HG03066 (cell line): ENCODE results near the gene NHERF2.

Source experiments
- ATAC-seq: cut with Tn5 transposase; IDR thresholded peaks from one replicate; pipeline ENCODE4 v1.9.1; 2021; ENCODE audit warnings: low read depth; ENCODE audit not compliant: unreplicated experiment

NHERF2 gene

DNA sequence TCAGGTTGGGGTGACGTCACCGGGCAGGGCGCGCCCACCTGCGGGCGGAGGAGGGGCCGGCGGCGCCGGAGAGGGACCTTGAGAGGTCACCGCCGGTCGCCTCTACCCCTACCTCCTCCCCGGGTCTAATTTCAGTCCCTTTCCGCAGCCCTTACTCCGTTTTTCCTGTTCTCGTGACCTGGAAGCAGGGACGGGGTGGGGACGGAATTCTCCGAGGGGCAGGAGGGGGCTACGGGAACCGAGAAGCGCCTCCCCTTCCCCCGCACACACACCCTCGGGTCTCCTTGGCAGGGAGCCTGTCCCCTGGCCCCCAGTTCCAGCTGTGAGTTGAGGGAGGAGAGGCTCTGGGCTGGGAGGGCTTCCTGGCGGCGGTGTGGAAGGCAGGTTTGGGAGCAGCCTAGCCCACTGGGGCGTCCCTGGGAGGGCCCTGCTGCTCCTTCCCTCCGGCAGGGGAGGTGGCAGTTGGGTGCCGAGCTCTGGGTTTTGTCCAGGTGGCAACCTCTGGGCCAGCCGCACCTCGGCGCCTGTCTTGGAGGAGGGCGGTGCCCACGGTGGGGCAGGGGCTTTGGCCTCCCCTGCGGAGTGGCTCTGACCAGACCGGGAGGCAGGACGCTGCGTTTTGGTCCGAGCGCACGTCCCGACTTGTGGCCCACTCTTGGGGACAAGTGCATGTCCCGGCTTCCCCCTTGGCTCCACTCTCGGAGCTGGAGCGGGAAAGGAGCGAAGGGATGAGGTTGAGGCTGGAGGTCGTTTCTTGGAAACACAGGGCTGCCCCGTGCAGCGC lies 36.2 kb upstream of the NHERF2 start:
- no peak for ATAC-seq

DNA sequence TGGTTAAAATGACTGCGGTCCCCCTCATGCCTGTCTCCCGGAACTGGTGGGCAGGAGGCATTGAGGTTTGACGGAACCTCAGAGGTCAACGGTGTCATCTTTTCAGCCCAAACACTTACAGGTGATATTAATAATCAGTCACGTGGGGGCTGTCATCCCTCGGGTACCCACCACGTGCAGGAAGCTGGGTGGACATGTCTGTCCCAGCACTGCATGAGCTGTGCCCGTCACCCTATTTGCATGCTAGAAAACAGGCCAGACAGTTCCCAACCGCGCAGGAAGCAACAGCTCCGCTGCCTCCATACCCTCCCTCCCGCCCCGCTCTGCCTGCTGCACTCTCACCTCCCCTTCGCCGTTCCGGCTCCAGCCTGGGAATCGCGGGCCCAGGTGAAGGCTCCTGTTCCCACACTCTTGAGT lies 35.6 kb upstream of the NHERF2 start:
- ATAC-seq = no peak

DNA sequence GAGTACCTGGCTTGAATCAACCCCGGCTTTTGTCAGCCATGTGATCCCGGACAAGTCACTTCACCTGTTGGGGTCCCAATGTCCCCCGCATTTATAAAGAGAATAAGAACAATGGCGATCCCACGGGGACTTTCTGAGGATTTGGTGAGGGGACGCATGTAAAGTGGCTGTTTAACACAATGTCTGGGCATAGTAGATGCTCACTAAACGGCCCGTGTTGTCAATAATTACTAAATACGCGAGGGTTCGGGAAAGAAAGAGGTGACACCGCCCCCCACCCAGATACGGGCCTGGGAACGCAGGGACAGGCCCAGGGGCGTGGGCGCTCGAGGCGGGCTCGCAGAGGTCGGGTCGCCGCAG lies 35.1 kb upstream of the NHERF2 start:
- no peak for ATAC-seq

DNA sequence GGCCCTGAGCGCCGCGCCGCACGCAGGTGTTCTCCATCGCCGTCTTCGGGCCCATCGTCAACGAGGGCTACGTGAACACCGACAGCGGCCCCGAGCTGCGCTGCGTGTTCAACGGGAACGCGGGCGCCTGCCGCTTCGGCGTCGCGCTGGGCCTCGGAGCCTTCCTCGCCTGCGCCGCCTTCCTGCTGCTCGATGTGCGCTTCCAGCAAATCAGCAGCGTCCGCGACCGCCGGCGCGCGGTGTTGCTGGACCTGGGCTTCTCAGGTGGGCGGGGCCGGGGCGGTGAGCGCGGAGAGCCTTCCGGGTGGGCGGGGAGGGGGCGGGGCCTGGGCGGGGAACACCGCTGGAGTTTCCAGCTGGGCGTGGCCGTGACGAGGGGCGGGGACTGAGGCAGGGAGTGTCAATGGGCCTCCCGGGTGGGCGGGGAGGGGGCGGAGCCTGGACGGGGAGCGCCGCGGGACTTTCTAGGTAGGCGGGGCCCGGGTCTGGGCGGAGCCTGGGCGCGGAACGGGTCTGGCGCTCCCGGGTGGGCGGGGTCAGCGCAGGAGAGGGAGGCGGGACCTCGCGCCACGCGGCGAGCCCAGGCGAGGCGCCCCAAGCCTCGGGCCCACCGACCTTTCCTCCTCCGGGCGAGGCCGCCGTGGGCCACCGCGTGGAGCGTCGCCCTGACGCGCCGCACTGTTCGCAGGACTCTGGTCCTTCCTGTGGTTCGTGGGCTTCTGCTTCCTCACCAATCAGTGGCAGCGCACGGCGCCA lies 34.6 kb upstream of the NHERF2 start:
- peak; percentile 38 for ATAC-seq

DNA sequence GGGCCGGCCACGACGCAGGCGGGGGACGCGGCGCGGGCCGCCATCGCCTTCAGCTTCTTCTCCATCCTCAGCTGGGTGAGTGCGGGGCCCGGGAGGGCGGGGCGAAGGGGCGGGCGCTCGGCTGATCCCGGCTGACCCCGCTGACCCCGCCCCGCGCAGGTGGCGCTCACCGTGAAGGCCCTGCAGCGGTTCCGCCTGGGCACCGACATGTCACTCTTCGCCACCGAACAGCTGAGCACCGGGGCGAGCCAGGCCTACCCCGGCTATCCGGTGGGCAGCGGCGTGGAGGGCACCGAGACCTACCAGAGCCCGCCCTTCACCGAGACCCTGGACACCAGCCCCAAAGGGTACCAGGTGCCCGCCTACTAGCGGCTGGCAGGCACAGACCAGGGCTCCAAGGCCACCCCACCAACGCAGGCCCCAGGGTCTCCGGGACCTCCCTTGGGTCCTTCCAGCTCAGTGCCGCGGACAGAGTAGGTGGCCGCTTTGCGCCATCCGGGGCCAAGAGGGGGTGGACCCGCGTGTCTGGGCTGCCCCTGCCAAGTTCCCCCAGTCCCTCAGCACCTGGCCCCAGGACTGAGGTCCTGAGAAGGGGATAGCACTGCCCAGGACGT lies 33.9 kb upstream of the NHERF2 start:
- ATAC-seq = no peak

DNA sequence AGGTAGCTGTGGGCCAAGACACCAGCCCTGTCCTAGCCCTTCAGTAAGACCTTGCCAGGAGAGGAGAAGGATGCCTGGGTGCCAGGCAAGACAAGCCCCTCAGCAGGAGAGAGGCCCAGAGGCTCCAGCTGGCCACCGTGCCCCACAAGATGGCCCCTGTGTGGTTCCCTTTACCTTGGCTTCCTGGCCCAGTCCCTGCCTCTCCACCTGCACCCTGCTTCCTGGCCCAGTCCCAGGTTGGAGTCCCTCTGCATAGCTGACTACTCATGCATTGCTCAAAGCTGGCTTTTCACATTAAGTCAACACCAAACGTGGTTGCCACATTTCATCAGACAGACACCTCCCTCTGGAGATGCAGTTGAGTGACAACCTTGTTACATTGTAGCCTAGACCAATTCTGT lies 33.0 kb upstream of the NHERF2 start:
- ATAC-seq = no peak

DNA sequence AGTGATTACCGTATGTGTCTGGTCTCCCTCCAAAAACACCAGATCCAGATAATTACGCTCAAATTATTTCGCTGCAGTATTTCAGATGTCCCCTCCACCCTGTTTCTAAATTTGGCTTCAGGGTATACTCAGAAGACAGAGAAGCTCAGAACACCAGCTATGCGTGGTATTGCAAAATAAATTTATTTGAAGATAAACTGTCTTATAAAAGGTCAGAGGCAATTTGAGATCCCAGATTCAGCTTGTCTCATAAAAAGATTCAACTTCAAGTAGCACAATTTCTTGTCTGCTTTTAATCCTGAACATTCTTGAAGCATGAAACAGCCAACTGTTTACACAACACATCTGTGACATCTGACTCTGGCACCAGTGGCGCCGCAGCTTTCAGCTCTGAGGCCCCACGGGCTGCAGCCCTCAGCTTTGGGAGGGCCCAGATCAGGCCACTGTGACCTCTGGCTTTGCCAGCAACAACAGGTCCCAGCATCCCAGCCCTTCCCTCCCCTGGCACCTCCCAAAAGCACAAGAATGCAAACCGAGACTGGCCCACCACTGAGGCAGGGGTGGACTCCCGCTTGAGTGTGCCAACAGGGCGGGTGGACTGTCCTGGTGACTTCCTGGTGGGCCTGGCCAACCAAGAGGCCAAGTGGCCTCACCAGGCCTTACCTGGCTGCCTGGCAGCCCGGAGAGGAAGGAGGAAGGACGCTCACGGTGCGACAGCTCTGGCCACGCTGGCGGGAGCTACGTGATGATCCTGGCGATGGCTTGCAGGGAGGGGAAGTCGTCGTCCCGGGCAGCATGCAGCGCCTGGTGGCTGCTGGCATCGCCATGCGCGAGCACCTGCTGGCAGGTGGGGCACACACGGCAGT lies 29.0 kb upstream of the NHERF2 start:
- no peak for ATAC-seq

DNA sequence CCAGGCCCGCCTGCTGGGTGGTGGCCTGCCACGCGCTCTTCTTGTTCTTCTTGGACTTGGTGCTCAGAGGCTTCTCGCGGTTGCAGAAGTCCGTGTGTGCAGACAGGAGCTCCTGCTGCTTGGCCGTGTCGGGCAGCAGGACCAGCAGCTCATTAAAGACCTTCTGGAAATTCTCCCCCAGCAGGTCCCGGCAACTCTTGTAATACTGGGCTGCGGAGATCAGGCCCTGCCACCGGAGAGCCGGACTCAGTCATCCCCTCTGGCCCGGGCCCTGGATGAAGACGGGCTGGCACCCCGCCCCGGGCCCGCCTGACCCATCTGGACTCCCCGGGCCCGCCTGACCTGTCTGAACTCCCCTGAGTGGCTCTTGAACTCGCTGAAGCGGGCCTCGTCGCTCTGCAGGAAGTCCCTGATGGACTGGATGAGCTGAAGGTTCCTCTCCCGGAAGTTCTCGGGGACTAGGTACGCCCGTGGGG lies 28.3 kb upstream of the NHERF2 start:
- ATAC-seq = no peak

DNA sequence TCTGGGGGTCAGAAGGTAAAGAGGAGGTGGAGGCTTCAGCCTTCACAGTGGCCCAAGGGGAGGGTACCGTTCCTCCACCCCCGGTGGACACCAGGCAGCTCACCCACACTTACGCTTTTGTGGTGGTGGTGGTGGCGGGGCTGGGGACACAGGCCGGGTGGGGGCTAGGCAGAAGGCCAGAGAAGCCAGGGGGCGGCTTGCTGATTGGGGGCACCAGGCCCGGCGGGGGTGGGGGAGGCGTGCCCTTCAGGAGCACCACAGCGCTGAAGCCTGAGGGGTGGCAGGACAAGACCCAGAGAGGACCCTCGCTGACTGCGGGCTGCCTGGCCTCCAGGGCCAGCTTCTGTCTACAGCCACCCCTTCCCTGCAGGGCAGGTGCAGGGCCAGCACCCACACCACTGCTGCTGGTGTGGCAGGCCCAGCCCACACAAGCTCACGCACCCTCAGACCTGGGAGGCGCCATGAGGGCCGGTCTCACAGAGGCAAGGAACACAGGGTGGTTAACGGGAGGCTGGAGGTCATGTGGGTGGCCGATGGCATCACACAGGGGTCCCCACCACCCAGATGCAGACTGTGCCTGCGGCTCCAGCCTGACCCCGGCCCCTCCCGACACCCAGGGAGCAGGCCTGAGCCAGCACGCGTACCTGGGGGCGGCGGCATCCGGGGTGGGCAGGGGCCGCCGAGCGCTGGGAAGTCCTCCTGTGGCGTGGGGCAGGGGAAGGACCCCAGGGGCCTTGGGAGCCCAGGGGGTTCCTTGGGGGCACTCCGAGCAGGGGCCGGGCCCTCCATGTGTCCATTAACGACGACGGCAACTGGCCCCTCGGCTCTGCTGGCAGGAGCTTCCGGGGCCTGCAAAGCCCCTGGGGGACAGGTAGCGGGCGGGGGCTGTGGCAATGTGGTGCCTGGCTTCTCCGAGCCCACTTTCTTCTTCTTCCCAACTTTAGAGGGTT lies 27.6 kb upstream of the NHERF2 start:
- no peak for ATAC-seq

DNA sequence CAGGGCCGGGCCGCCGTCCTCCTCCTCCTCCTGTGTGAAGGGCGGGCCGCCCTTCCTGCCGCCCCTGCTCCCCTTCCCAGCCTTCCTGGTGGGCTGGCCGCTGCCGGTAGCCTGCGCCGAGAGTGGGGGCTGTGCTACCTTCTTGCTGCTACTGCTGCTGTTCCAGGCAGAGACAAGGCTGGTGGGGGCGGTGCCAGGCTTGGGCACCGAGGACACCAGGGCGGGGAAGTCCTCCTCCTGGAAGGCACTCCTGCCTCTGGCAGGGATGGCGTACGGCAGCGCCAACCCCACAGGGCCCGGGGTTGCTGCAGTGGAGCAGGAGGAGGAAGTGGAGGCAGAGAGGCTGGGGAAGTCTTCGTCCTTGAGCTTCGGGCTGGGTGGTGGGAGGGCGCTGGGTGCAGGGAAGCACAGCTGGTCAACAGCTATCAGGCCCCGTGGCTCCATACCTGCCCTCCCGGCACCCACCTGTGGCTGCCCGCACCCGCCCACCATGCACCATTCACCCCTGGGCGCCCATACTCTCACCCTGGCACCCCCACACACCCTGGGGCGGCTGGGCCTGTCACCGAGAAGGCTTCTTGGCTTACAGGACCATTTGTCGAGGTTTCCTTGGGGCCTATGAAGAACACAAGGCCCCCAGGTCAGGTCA lies 26.7 kb upstream of the NHERF2 start:
- no peak for ATAC-seq

DNA sequence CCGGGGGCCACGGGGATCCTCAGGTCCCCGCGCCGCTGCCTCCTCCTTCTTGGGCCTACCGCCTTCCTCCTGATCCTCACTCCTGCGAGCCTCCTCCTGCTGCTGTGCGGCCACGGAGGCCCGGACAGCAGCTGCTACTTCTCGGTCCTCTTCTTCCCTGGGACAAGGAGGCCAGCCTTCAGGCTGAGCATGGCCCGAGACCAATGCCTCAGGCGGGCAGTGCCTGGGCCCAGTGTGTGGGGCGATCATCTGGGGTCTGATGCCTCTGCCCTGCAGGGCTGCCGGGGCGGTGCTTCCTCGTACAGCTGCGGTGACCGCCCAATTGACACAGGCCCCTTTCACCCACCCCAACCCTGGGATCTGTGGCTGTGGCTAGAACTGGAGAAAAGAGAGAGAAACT lies 25.7 kb upstream of the NHERF2 start:
- no peak for ATAC-seq

DNA sequence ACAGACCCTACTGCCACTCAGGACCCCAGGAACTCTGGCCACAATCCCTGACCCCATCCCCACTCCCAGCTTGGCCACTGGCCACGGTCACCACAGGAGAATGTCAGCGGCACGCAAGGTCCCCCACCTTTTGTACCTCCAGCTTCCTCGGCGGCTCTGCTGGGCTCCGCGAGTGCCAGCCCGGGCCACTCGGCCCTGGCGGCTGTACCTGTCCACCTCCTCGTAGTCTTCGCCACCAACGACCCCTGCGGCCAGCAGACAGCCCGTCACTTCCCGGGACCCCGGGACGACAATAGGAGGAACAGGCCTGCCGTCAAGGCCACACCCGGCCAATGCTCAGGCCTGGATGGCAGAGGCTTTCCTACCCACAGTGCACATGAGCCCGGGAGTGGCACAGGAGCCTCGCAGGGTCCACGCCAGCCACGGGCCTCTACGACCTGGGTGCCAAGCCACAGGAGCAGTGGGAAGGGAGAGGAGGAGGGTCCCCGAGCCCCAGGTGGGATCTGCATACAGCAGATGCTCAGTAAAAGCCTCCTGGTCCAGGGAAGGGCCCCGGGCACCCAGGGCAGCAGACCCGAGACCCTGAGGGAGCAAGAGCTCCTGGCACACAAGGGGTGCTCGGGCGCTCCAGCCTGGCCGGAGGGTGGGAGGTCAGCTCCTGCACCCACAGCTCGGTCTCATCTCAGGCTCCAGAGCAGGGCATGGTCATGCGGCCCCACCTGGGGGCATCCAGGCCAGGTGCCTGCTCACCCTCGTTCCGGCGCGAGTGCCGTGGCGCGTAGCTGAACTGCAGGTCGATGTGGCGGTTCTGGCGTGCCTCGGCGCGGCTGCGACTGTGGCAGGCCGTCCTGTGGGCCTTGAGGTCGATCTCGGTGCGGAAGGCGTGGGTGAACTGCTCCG lies 25.0 kb upstream of the NHERF2 start:
- ATAC-seq = no peak

DNA sequence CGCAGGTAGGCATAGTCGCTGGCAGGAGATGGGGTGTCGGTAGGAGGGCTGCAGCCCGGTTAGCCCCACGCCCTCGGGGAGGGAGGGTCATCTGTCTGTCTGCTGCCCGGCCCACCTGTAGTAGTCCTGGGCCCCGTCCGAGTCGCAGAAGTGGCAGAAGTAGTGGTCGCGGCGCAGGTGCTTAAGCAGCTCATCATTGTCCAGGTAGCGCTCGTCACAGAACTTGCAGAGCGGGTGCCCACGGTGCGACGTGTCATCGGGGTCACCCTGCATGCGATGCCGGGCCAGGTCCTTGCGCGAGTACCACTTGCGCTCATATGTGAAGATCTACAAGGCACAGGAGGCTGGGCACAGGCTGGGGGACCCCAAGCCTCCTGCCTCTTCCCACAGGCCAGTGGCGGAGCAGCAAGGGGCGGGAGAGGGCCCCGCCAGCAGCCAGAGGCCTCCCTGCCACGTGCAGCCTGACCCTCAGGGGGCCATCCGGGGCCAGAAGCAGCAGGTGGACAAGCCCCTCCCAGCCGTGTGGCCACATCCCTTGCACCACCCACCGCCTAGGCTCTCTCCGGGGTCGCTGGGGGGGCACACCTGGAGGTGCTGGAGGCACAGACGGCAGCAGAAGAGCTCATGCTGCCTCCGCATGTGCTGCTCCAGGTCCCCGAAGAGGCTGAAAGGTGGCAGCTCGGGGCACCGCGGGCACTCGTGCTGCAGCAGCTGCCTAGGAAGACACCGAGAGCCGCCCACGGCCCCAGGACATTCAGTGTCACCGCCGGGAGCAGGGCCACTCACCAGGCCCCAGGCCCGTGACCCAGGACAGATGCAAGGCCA lies 24.1 kb upstream of the NHERF2 start:
- ATAC-seq = no peak

DNA sequence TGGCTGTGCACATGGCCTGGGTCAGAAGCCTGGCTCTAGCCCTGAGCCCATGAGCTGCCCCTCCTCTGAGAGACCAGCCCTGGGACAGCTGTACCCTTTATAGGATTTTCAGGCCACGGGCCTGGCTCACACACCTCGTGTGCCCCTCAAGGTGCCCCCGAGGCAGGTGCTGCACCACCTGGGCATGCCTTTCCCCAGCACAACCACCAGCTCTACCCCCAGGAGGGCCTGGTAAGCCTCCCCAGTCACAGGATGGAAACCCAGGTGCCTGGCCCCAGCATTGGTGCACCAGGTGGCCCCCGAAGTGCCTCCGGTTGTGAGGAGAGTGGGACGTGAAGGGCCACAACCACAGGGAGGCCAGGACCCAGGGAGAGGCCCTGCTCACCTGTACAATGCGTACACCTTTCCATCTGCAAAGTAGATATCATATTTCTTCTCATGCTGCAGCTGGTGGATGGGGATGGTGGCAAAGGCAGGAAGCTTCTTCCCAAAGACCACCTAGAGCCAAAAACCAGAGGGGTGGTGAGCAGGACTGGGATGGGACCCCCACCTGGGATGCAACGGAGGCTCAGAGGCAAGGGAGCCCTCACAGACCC lies 23.4 kb upstream of the NHERF2 start:
- ATAC-seq = no peak

DNA sequence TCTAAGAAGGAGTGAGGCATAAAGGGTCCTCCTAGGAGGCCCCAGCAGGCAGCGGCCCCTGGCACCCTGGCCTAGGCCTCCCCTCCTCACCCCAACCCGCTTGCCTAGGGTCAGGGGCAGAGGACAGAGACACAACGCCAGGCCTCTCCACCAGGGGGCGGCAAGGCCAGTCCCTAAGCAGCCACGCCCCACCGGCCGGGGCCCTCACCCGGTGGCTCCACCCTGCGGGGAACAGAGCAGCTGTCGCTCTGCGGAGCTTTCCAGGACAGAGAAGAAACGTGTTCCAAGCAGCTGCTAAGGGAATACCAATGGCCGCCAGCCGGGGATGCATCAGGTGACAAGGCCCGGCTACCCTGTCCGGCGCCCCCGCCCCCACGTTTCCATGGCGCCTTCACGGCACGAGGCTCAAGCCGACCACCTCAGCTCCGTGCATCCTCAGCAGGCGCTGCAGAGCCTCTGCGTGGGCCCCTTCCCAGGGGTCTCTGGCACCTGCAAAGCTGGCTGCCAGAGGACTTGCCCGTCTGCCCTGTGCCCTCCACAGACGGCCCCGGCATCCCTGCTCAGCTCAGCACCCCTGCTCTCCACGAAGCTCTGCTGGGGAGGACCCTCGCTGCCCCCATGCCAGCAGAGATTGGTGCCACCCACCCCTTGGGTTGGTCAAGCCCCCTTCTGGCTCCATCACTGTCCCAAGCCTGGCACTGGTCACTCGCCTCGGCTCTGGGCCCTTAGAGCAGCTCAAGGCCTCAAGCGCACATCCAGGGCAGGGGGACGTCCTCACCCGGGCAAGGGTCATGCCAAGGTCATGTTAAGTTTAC lies 22.7 kb upstream of the NHERF2 start:
- no peak for ATAC-seq
